Tibial nerve (tissue), 4 donors: ENCODE measurements around the gene KMO.

Experiments
- EP300 ChIP-seq, 2 donors: sonication (generic); formaldehyde crosslinking; IDR thresholded peaks; one replicate each; pipeline ENCODE4 v1.6.1; 2017; ENCODE audit warnings: antibody characterized with exemption in 2 of 2, mild to moderate bottlenecking in 1 of 2
- TF ChIP-seq, protein P1 (sequence below), 5 experiments: fragments of 200-600 bp in 3 of 5; fragments of 450-650 bp in 2 of 5; sonication (generic) in 3 of 5; IDR thresholded peaks; one replicate each; pipeline ENCODE4 v1.5.1; 2016 to 2019; ENCODE audit warnings: antibody characterized with exemption in 5 of 5, mild to moderate bottlenecking in 3 of 5, moderate library complexity in 2 of 5

DNA sequence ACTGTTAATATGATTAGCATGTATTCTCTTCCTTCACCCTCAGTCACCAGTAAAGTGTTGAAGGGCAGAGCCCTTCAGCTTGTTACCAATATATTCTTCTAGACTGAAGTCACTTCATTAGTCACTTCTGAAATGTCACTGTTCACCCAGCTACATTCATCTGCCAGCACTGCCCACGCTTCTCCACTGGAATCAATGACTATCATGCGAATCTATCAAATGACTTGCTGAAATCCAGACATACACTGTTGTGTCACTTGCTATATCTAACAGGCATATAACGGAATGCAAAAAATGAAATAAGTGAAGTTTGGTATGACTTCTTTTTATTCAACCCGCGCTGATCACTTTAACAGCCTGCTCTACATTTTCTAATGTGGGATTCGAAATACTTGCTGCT is 28.7 kb upstream of the KMO start:
- TF ChIP-seq, protein P1, sequence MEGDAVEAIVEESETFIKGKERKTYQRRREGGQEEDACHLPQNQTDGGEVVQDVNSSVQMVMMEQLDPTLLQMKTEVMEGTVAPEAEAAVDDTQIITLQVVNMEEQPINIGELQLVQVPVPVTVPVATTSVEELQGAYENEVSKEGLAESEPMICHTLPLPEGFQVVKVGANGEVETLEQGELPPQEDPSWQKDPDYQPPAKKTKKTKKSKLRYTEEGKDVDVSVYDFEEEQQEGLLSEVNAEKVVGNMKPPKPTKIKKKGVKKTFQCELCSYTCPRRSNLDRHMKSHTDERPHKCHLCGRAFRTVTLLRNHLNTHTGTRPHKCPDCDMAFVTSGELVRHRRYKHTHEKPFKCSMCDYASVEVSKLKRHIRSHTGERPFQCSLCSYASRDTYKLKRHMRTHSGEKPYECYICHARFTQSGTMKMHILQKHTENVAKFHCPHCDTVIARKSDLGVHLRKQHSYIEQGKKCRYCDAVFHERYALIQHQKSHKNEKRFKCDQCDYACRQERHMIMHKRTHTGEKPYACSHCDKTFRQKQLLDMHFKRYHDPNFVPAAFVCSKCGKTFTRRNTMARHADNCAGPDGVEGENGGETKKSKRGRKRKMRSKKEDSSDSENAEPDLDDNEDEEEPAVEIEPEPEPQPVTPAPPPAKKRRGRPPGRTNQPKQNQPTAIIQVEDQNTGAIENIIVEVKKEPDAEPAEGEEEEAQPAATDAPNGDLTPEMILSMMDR (IDR thresholded peaks at IDR 0.05) = no peak
- no peak for TF ChIP-seq EP300 (IDR thresholded peaks at IDR 0.05)
